ENCODE results near the gene MED12L.

- TF ChIP-seq POLR2A (IDR thresholded peaks at IDR 0.05) (no peak), EP300 (IDR thresholded peaks at IDR 0.05) (no peak), CTCF (IDR thresholded peaks at IDR 0.05) (no peak), POLR2AphosphoS5 (IDR thresholded peaks at IDR 0.05) (no peak)
These were observed 300.6 kb downstream of the MED12L start for GRCh38 chr3:151386056-151386455.

All from gastroesophageal sphincter (tissue), 3 donors.